Thyroid gland (tissue), 4 donors: ENCODE measurements around the gene NKAIN4.

Experiments used
- POLR2A ChIP-seq, 2 donors: fragments of 450-650 bp; IDR thresholded peaks; one replicate each; pipeline ENCODE4 v1.6.1; 2017; ENCODE audit warnings: antibody characterized with exemption in 2 of 2, mild to moderate bottlenecking in 2 of 2, moderate library complexity in 1 of 2
- TF ChIP-seq, protein P1 (sequence below), 6 experiments: fragments of 200-600 bp in 3 of 6; fragments of 450-650 bp in 3 of 6; sonication (generic) in 3 of 6; IDR thresholded peaks; one replicate each; pipeline ENCODE4 v1.5.1; 2016 to 2019; ENCODE audit warnings: antibody characterized with exemption in 6 of 6, mild to moderate bottlenecking in 2 of 6, inconsistent platforms in 1 of 6, moderate library complexity in 1 of 6

DNA sequence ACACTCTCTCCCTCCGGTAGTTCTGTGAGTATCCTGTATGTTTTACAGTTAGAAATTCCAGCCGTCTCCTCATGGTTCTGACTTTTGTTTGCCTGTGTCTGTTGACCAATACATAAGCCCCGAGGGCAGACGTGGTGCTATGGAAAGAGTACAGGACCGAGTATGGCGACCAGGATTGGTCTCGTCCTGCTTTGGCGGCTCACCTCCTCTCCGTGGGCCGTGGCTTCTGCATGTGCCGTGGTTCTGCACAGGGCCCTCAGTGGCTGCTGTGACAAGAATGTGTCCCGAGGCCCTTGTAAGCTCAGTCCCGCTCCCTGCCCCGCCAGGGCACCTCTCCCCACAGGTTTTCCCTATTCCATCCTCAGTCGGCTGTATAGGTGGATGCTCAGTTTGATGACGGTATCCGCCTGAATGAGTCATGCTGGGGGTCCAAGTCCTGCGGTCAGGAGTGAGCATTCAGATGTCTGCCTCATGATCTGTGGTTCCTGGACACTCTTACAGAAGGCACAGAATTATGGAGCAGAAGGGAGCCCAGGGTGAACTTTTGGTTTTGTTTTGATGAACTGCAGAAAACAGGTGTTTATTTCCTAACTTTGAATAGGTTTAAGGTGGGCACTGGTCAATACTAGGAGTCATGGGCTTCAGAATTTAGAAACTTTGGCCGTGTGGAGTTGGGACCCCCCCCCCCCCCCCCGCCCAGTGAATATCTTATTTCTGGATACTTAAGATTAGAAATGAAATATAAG, 19.5 kb upstream of the NKAIN4 start:
- no peak for TF ChIP-seq POLR2A (IDR thresholded peaks at IDR 0.05)
- TF ChIP-seq, protein P1, sequence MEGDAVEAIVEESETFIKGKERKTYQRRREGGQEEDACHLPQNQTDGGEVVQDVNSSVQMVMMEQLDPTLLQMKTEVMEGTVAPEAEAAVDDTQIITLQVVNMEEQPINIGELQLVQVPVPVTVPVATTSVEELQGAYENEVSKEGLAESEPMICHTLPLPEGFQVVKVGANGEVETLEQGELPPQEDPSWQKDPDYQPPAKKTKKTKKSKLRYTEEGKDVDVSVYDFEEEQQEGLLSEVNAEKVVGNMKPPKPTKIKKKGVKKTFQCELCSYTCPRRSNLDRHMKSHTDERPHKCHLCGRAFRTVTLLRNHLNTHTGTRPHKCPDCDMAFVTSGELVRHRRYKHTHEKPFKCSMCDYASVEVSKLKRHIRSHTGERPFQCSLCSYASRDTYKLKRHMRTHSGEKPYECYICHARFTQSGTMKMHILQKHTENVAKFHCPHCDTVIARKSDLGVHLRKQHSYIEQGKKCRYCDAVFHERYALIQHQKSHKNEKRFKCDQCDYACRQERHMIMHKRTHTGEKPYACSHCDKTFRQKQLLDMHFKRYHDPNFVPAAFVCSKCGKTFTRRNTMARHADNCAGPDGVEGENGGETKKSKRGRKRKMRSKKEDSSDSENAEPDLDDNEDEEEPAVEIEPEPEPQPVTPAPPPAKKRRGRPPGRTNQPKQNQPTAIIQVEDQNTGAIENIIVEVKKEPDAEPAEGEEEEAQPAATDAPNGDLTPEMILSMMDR (IDR thresholded peaks at IDR 0.05), result no peak
